ENCODE measurements around the gene NPAS2.

The NPAS2 gene

GRCh38 chr2:101017371-101017770 is 197.4 kb downstream of the NPAS2 start:
- peaks cover 9% of the 10 kb centered on the region for H3K9me3 ChIP-seq (ENCODE audit: control insufficient read depth, low read length)
- peaks cover 62% of the 10 kb centered on the region for H3K36me3 ChIP-seq (ENCODE audit: control insufficient read depth, insufficient read depth, low read length)
- no peak overlapping the region for H3K27ac ChIP-seq (ENCODE audit: low read depth, low read length, severe bottlenecking)
- H3K4me1 ChIP-seq (ENCODE audit: control insufficient read depth, insufficient read depth, low read length, poor library complexity, severe bottlenecking): no peaks in the 10 kb centered on the region
- H3K4me3 ChIP-seq (ENCODE audit: extremely low read depth, insufficient read depth, low read length, poor library complexity, severe bottlenecking): no peak overlapping the region
- WGBS, 2 experiments (ENCODE audit: insufficient coverage in 2 of 2): 89% methylated on average over 2 of the region's 3 CpGs; no CpG with 5 or more reads in 1 of the 2 experiments

- no peak overlapping the region for H3K27ac ChIP-seq (ENCODE audit: low read depth, low read length, severe bottlenecking)
- H3K4me3 ChIP-seq (ENCODE audit: extremely low read depth, insufficient read depth, low read length, poor library complexity, severe bottlenecking): no peak overlapping the region
- WGBS, 2 experiments (ENCODE audit: insufficient coverage in 2 of 2): 94 to 98% methylated on average over 5 to 8 of the region's 8 CpGs
- H3K9me3 ChIP-seq (ENCODE audit: control insufficient read depth, low read length): peaks cover 4% of the 10 kb centered on the region
- H3K4me1 ChIP-seq (ENCODE audit: control insufficient read depth, insufficient read depth, low read length, poor library complexity, severe bottlenecking): no peaks in the 10 kb centered on the region
- peaks cover 47% of the 10 kb centered on the region for H3K36me3 ChIP-seq (ENCODE audit: control insufficient read depth, insufficient read depth, low read length)
Measured at GRCh38 chr2:101018934-101019333, 199.0 kb downstream of the NPAS2 start.

- H3K27ac ChIP-seq (ENCODE audit: low read depth, low read length, severe bottlenecking): no peak overlapping the region
- H3K4me3 ChIP-seq (ENCODE audit: extremely low read depth, insufficient read depth, low read length, poor library complexity, severe bottlenecking): no peak overlapping the region
- no peaks in the 10 kb centered on the region for H3K9me3 ChIP-seq (ENCODE audit: control insufficient read depth, low read length)
- 87 to 91% methylated on average over 12 to 16 of the region's 16 CpGs for WGBS, 2 experiments (ENCODE audit: insufficient coverage in 2 of 2)
- H3K4me1 ChIP-seq (ENCODE audit: control insufficient read depth, insufficient read depth, low read length, poor library complexity, severe bottlenecking): no peaks in the 10 kb centered on the region
- peaks cover 30% of the 10 kb centered on the region for H3K36me3 ChIP-seq (ENCODE audit: control insufficient read depth, insufficient read depth, low read length)
Measured at GRCh38 chr2:101022221-101022620, 202.3 kb downstream of the NPAS2 start.

GRCh38 chr2:101023327-101024107 is 203.6 kb downstream of the NPAS2 start:
- H3K36me3 ChIP-seq (ENCODE audit: control insufficient read depth, insufficient read depth, low read length): peaks cover 27% of the 10 kb centered on the region
- H3K9me3 ChIP-seq (ENCODE audit: control insufficient read depth, low read length): no peaks in the 10 kb centered on the region
- no peak overlapping the region for H3K4me3 ChIP-seq (ENCODE audit: extremely low read depth, insufficient read depth, low read length, poor library complexity, severe bottlenecking)
- WGBS, 2 experiments (ENCODE audit: insufficient coverage in 2 of 2): 94 to 100% methylated on average over 2 to 3 of the region's 6 CpGs
- no peaks in the 10 kb centered on the region for H3K4me1 ChIP-seq (ENCODE audit: control insufficient read depth, insufficient read depth, low read length, poor library complexity, severe bottlenecking)
- no peak overlapping the region for H3K27ac ChIP-seq (ENCODE audit: low read depth, low read length, severe bottlenecking)

- Histone ChIP-seq H3K36me3 (ENCODE audit: control insufficient read depth, insufficient read depth, low read length) (peaks cover 18% of the 10 kb centered on the region), H3K27ac (ENCODE audit: low read depth, low read length, severe bottlenecking) (no peak overlapping the region), H3K4me3 (ENCODE audit: extremely low read depth, insufficient read depth, low read length, poor library complexity, severe bottlenecking) (no peak overlapping the region), H3K9me3 (ENCODE audit: control insufficient read depth, low read length) (peaks cover 3% of the 10 kb centered on the region), H3K4me1 (ENCODE audit: control insufficient read depth, insufficient read depth, low read length, poor library complexity, severe bottlenecking) (no peaks in the 10 kb centered on the region)
- WGBS, 2 experiments (ENCODE audit: insufficient coverage in 2 of 2): 93 to 100% methylated on average over 1 to 3 of the region's 6 CpGs
Measured at GRCh38 chr2:101025561-101025960, 205.6 kb downstream of the NPAS2 start.

GRCh38 chr2:101026253-101026701 is 206.3 kb downstream of the NPAS2 start:
- Histone ChIP-seq H3K27ac (ENCODE audit: low read depth, low read length, severe bottlenecking) (peak overlapping the region; percentile 12), H3K36me3 (ENCODE audit: control insufficient read depth, insufficient read depth, low read length) (peaks cover 11% of the 10 kb centered on the region), H3K4me3 (ENCODE audit: extremely low read depth, insufficient read depth, low read length, poor library complexity, severe bottlenecking) (no peak overlapping the region), H3K4me1 (ENCODE audit: control insufficient read depth, insufficient read depth, low read length, poor library complexity, severe bottlenecking) (no peaks in the 10 kb centered on the region), H3K9me3 (ENCODE audit: control insufficient read depth, low read length) (peaks cover 3% of the 10 kb centered on the region)
- 48 to 74% methylated on average over 6 of the region's 9 CpGs for WGBS, 2 experiments (ENCODE audit: insufficient coverage in 2 of 2)

GRCh38 chr2:101026923-101027469 is 207.1 kb downstream of the NPAS2 start:
- no peak overlapping the region for H3K27ac ChIP-seq (ENCODE audit: low read depth, low read length, severe bottlenecking)
- H3K4me1 ChIP-seq (ENCODE audit: control insufficient read depth, insufficient read depth, low read length, poor library complexity, severe bottlenecking): no peaks in the 10 kb centered on the region
- no peak overlapping the region for H3K4me3 ChIP-seq (ENCODE audit: extremely low read depth, insufficient read depth, low read length, poor library complexity, severe bottlenecking)
- peaks cover 3% of the 10 kb centered on the region for H3K9me3 ChIP-seq (ENCODE audit: control insufficient read depth, low read length)
- WGBS, 2 experiments (ENCODE audit: insufficient coverage in 2 of 2): 89 to 92% methylated on average over 13 to 15 of the region's 15 CpGs
- peaks cover 3% of the 10 kb centered on the region for H3K36me3 ChIP-seq (ENCODE audit: control insufficient read depth, insufficient read depth, low read length)

- 89 to 100% methylated on average over 6 to 8 of the region's 8 CpGs for WGBS, 2 experiments (ENCODE audit: insufficient coverage in 2 of 2)
- no peaks in the 10 kb centered on the region for H3K4me1 ChIP-seq (ENCODE audit: control insufficient read depth, insufficient read depth, low read length, poor library complexity, severe bottlenecking)
- no peak overlapping the region for H3K4me3 ChIP-seq (ENCODE audit: extremely low read depth, insufficient read depth, low read length, poor library complexity, severe bottlenecking)
- no peak overlapping the region for H3K27ac ChIP-seq (ENCODE audit: low read depth, low read length, severe bottlenecking)
- peaks cover 3% of the 10 kb centered on the region for H3K9me3 ChIP-seq (ENCODE audit: control insufficient read depth, low read length)
- no peaks in the 10 kb centered on the region for H3K36me3 ChIP-seq (ENCODE audit: control insufficient read depth, insufficient read depth, low read length)
Measured at GRCh38 chr2:101027852-101028251, 207.9 kb downstream of the NPAS2 start.

GRCh38 chr2:101030866-101031554 is 211.1 kb downstream of the NPAS2 start:
- WGBS, 2 experiments (ENCODE audit: insufficient coverage in 2 of 2): 91 to 94% methylated on average over 4 to 10 of the region's 10 CpGs
- Histone ChIP-seq H3K36me3 (ENCODE audit: control insufficient read depth, insufficient read depth, low read length) (no peaks in the 10 kb centered on the region), H3K9me3 (ENCODE audit: control insufficient read depth, low read length) (peaks cover 3% of the 10 kb centered on the region), H3K27ac (ENCODE audit: low read depth, low read length, severe bottlenecking) (no peak overlapping the region), H3K4me3 (ENCODE audit: extremely low read depth, insufficient read depth, low read length, poor library complexity, severe bottlenecking) (no peak overlapping the region), H3K4me1 (ENCODE audit: control insufficient read depth, insufficient read depth, low read length, poor library complexity, severe bottlenecking) (no peaks in the 10 kb centered on the region)

GRCh38 chr2:101032084-101032776 is 212.3 kb downstream of the NPAS2 start:
- Histone ChIP-seq H3K9me3 (ENCODE audit: control insufficient read depth, low read length) (peaks cover 3% of the 10 kb centered on the region), H3K36me3 (ENCODE audit: control insufficient read depth, insufficient read depth, low read length) (no peaks in the 10 kb centered on the region), H3K4me3 (ENCODE audit: extremely low read depth, insufficient read depth, low read length, poor library complexity, severe bottlenecking) (no peak overlapping the region), H3K4me1 (ENCODE audit: control insufficient read depth, insufficient read depth, low read length, poor library complexity, severe bottlenecking) (no peaks in the 10 kb centered on the region), H3K27ac (ENCODE audit: low read depth, low read length, severe bottlenecking) (no peak overlapping the region)
- WGBS, 2 experiments (ENCODE audit: insufficient coverage in 2 of 2): 93% methylated on average over 9 to 13 of the region's 15 CpGs
